COLO829 (cell line): ENCODE results near the gene HCN3.

Experiments used
- DNase-seq: peaks from one replicate; pipeline ENCODE4 v3.0.0; 2012; ENCODE audit warnings: low spot score

HCN3 gene

DNA sequence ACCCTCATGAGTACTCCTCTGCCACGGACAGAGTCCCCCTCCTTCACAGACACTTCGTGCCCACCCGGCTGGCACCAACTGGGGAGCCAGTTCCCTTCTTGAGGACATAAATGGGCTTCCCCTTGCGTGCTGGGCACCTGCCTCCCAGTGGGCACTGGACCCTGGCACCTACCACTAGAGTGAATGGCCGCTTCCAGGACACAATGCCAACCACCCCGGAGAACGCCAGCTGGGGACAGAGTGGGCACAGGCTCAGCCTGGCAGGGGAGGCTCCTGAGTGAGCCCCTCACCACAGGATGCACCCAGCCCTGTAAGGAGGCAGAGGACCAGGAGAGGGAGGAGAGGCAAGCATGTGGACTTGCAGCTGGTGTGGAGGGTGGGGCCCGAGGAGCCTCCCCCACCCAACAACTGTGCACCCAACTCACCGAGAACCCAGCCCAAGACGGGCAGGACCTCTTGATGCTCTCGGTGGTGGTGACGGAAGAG, 23.0 kb upstream of the HCN3 start:
- DNase-seq: no peak

DNA sequence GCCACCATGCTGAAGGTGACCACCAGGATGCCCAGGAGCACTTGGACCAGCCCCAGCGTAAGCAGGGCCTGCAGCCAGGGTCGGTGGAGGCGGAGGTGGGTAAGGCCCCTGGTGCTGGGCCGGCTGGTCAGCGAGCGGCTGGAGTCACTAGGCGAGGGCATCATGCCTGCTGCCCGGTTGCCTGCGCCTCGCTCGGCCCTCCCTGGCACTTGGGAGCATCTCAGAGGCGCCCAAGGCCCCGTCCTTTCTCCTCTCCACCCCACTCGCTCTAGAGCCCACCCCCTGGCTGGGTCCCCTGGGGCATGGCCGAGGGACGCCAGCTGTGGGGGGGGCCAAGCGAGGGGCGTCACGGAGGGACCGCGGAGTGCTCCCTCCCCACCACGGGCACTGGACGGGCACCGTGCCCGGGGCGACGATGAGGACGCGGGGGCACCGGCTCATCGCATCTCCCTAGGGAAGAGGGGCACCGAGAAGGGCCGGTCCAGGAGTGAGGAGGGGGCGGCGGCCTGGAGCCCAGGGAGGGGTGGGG, 22.5 kb upstream of the HCN3 start:
- DNase-seq: no peak

DNA sequence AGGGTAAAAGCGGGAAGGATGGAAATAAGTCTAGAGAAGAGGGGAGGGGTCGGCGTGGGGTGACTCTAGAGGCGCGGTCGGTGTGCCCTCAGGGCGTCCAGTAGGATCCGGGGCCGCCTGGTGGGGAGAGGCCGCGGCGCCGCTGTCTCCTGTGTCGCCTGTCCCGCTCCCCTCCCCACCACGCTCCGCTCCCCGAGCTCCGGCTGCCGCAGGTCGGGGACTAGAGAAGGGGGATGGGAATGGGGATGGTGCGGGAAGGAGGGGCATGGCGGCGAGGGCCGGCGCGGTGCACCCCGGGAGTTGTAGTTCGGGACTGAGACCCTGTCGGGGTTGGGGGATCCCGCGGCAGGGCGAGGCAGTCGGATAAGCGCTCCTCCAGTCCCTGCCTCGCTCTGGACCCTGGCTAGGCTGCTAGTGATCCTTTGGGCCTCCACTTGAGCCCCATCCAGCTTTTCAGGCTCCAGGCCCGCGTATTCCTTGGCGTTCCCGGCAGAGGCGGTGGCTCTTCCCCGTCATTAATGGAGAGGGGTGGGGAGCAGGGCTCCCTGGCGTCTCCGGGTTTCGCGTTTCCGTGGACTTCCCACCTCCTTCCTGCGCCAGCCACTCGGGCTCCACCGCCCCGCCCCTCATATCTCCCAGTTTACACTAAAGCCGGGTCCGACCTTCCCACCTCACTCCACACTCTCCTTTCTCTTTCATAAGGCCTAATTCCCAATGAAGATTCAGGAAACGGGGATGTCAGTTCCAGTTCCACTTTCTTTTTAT, 21.8 kb upstream of the HCN3 start, which contains the start of gene ENTREP3:
ENTREP3 (minus strand) TSS at position 241 of the 765 bp plus-strand sequence. CDS start 606 bp downstream, outside the sequence.
- peak; percentile 87 for DNase-seq

DNA sequence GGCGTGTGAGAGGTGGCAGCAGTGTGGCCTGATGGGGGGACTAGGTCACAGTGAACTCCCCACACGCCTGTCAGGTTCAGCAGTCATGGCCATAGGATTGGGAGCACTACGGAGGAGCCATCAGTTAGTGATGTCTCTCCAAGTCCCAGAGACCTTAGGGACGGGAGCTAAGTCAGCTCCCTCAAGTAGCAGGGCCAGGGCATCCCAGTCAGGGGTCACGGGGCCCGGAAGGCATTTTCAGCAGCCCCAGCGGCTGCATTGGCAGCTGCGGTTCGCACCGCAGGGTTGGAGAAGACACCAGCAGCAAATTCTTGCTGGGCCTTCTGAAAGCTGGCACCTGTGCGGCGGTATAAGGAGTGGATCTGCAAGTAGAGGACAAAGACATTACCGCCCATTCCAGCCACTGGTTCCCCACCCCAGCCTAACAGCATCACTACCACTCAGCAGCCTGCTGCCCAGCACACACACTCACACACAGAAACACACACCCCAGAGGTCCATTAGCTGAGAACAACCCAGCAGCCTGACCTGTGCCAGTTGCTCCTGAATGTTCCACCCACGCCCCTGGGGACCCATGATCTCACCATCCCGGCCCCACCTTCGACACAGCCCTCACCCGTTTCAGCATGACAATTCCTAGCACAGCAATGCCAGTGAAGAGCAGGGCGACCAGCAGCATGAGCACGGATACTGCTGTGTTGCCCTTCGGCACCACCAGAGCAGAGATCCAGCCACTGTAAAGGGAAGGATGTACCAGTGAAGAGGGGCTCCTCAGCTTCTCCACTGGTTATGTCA, 21.0 kb upstream of the HCN3 start:
- no peak for DNase-seq

DNA sequence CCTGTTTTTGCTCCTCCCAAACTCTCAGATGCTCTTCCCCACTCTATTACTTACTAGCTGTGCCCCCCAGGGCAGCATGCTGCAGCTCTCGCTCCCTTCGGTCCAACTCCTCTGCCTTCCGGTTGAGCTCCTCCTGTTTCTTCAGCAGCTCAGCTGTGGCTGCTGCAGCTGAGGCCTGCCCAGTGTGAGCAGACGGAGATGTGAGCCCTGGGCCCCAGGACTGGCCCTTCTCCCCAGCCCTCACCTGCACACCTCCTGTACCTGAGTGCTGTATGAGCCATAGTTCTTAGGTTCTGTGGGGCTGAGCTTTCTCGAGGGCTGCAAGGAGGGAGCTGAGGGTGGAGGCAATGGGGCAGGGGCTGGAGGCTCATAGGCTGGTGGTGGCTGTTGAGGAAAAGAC, 17.0 kb upstream of the HCN3 start:
- no peak for DNase-seq

GRCh38 chr1:155261493-155261851, 15.8 kb upstream of the HCN3 start:
- DNase-seq: no peak

DNA sequence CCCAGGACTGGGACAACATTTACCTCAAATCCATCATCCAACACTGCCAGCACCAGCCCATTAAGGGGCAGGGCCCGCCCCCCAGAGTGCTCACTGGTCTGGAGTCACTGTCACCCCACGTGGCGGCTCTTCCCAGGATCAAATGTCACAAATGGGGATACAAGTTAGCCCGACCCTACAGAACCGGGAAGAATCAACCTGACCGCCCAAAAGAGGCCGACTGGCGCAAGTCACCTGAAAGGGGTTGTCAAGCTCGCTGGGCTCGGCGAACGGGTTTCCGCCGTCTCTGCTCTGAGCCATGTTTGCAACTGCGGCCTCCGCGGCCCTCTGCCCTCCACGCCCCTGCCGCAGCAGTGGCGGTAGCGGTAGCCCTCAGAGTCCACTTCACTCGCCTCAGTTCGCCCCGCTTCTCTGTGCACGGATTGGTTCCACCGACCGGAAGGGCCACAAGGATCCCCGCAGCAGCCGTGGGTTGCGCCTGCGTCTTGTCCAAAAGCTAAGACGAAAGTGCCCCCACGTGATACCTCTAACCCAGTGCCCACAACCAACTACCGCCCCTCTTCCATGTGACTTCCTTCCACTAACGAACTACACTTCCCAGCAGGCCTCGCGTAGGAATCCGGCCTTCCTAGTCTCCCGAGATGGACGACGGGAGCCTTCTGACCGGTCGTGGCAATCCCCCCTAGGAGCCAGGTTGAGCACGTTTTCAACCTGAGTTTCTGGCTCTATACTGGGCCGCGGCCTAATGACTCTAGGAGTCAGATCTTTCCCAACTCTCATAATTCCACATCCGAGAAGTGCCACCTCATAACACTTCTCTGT, 15.2 kb upstream of the HCN3 start, which contains the start of gene SCAMP3:
SCAMP3 (minus strand) TSS at position 509 of the 822 bp plus-strand sequence; CDS start at position 300, 209 bp downstream.
- DNase-seq: peak; percentile 100

- DNase-seq: no peak
Measured at GRCh38 chr1:155263067-155263466, 14.2 kb upstream of the HCN3 start.

- DNase-seq: no peak
Measured at GRCh38 chr1:155266553-155266952, 10.7 kb upstream of the HCN3 start.

DNA sequence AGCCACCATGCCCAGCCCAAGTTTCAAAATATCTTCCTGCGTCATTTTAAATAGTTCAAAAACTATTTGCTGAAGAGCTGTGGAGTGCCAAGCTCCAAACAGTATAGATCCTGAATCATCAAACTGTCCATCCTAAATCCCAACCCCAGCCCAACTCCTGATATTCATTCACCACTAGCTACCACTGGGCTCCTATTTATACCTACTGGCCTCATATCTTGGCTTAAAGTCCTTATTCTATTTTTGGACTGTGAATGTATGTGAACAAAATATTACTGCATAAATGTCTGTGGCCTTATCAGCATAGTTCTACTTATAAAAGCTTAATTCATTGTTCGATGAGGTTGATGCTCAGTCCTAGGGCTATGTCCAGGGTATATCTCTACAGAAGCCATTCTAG, 9.9 kb upstream of the HCN3 start:
- DNase-seq: no peak

DNA sequence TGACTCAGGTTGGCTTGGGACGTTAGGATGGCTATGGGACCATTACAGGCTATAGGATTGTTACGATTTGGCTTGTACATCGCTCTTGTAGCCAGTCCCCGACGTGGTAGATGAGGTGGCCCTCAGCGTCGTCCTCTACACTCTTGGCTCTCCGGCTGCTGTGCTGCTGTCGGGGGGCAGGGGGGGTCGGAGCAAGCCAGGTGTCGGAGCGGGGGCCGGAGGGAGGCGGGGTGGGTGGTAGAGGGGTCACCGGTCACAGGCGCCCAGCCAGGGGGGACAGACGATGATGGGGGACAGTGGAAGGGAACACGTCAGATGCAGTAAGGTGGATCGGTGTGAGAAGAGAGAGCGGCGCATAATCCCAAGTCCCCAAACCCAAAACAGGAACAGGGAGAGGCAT, 8.6 kb upstream of the HCN3 start:
- DNase-seq: no peak

DNA sequence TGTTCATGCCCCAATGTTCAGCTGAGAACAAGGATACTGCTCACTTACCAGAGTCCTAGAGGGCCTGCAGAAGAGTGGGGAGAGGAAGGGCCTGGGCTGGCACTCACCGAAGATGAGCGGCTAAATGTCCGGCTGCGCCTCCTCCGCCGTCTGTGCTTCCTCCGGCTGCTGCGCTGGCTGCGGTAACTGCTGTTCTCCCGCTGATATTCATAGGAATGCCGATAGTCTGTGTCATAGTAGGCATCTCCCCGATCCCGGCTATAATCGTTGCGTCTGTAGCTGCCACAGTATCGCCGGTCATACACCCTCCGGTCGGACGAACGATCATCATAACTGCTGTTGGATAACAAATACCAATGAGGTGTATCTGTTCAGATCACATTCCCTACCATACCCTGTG, 7.9 kb upstream of the HCN3 start:
- no peak for DNase-seq

- peak; percentile 81 for DNase-seq
Measured at GRCh38 chr1:155272466-155273342, 4.6 kb upstream of the HCN3 start.

DNA sequence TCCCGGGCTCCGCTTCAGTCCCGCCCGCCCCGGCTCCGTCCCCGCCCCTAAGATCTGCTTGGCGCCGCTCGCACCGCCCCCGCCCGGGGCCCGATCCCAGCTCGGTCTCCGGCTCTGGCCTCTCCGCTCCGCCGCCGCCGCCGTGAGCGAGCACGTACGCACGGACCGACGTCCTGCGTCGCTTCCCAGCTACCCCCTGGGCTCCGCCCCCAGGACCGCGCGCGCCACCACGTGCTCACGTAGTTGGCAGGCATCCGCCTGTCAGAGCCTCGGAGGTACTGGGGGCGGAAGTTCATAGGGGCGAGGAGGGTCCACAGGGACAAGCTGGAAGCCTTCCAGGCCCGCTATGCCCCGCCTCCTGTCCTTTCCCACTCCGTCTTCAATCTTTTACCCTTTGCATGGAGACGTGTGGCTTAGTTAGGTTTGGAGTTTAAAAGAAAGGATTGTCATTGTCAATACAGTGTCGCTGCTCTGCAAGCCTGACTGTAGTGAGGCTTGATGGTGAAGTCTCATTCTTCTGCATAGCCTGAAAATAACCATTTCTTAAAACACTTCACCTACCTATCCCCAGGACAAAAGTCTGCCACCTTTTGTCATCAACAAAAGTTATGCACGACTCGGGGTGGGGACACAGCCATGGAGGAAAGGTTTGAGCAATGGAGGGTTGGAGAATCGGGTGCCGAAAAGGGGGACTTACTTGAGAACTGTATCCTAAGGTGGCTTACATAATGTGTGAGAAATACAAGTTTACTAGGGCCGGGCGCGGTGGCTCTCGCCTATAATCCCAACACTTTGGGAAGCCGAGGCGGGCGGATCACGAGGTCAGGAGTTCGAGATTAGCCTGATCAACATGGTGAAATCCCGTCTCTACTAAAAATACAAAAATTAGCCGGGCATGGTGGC, 3.7 kb upstream of the HCN3 start, which contains the start of gene CLK2:
CLK2 (minus strand) TSS at position 162 of the 903 bp plus-strand sequence. CDS start 2,527 bp downstream, outside the sequence.
- DNase-seq: peak; percentile 99

GRCh38 chr1:155277902-155278688, 832 bp downstream of the HCN3 start:
- peak; percentile 47 for DNase-seq

- no peak for DNase-seq
Measured at GRCh38 chr1:155278689-155279160, 1.5 kb downstream of the HCN3 start.

DNA sequence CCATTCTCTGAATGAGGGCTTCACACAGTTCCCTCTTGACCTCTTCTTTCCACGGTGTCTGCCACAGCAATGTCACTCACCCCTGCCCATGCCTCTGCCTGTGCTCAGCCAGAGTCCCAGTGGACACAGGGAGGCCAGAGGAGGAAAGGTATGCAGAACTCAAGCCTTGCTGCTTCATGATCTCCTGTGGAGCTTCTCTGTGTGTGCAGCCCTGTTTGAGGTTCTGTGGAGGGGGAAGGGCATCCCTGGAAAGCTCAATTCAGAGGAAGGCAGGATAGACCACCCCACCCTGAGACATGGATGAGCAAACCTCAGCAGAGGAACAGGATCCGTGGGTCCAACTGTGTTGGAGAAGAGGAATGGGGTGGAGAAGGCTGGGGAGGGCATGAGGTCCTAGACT, 2.0 kb downstream of the HCN3 start:
- no peak for DNase-seq

GRCh38 chr1:155282488-155283091, 5.3 kb downstream of the HCN3 start:
- no peak for DNase-seq
